Measurements from ENCODE around the gene ZFAND3.

The ZFAND3 gene

DNA sequence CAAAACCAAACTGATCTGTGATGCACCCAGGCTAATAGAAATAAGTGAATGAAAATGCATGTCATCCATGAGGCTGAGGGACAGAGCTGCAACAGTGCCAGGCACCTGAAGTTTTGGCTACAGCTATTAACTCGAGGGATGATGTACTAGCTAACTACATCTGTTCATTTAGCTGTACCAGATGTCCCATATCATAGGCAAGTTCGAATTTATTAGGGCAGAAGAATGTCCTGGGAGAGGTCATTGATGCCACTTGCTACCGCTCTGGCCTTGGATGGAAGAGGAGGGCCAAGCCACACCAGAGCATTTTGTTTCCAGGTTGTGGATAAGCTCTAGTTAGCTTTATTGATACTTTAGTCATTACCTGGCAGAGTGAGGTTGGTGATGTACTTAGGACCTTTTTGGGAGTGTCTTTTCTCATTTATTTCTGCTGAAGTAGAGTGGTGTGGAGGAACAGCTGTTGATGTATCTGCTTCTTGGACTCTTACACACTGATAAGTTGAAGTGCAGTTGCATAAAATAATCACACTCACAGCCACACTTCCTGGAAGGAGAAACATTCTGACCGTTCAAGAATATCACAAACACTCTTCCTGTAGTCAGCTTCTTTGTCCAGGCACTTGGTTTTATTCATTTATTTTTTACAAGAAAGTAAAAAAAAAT lies 8.2 kb downstream of the ZFAND3 start:
- ATAC-seq: no peak

DNA sequence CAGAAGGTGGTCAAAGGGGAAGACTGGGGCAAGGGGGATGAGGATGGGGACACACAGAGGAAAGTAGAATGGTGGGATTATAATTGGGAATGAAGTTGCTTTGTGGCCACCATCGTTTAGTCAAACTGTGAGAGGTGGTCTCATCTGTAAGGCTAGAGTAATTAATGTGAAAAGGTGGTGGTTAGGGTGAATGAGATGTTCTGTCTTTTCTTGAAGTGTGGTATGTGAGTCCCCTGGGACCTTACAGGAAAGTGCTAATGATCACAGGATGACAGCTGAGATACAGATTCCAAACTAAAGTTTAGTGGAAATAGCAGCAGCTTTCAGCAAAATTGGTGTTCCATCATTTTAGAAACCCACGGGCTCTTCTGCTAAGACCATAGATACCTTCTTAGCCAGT lies 10.7 kb downstream of the ZFAND3 start:
- DNase-seq: no peak
- no peak for ATAC-seq

More for the DNA sequence above, 8.2 kb downstream of the ZFAND3 start:
- DNase-seq: no peak

DNA sequence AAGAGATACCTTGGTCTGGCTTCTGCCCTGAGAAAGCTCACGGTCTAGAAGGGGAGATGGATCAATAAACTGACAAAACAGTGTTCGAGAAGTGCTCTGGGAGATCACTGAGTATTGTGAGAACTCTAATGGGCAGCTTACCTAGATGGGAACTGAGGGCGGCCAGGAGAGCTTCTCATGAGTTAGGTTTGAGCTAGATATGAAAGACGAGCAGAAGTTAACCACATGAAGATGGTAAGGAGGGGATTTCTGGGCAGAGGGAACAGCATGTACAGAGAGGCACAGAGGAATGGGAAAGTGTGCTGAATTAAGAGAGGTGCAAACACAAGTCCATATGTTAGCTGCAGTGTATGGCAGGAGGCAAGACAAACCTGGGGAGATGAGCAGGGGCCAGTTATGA lies 11.9 kb downstream of the ZFAND3 start:
- no peak for ATAC-seq

DNA sequence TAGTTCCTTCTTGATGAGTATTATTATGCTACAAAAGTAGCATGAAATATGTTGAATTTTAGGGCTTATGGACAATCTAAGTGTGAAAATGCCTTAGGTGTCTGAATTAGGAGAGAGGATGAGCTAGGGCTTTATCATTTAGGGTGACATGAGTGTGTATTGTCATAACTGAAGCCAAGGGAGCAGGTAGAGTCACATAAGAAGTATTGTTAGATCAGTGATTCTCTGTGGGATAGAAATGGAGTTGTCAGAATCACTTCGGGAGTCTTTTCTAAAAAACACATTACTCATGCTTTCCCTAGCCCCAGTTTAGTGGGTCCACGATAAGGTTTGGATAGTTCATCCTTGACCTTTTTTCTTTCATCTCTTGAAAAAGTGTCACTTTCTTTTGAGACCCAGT lies 16.4 kb downstream of the ZFAND3 start:
- ATAC-seq: peak; percentile 84

More for the DNA sequence above, 11.9 kb downstream of the ZFAND3 start:
- DNase-seq: no peak

DNA sequence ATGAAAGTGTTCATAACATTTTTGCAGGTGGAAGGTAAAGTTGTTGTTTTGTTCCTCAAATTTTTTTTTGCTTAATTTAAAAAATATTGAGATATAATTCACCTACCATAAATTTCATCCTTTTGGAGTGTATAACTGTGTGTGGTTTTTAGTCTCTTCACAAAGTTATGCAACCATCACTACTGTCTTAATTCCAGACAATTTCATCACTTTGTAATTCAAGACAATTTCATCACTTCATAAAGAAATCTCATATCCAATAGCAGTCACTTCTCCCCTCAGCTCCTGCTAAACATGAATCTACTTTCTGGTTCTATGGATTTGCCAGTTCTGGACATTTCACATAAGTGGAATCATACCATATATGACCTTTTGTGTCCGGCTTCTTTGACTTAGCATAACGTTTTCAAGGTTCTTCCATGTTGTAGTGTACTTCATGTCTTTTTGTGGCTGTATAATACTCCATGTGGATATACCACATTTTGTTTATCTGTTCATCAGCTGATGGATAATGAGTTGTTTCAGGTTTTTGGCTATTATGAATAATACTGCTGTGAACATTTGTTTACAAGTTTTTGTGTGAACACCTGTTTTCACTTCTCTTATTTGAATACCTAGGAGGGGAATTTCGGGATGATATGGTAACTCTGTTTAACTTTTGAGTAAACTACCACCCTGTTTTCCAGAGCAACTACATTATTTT lies 18.8 kb downstream of the ZFAND3 start:
- ATAC-seq (no peak), DNase-seq (no peak)

More for the DNA sequence above, 16.4 kb downstream of the ZFAND3 start:
- no peak for DNase-seq

DNA sequence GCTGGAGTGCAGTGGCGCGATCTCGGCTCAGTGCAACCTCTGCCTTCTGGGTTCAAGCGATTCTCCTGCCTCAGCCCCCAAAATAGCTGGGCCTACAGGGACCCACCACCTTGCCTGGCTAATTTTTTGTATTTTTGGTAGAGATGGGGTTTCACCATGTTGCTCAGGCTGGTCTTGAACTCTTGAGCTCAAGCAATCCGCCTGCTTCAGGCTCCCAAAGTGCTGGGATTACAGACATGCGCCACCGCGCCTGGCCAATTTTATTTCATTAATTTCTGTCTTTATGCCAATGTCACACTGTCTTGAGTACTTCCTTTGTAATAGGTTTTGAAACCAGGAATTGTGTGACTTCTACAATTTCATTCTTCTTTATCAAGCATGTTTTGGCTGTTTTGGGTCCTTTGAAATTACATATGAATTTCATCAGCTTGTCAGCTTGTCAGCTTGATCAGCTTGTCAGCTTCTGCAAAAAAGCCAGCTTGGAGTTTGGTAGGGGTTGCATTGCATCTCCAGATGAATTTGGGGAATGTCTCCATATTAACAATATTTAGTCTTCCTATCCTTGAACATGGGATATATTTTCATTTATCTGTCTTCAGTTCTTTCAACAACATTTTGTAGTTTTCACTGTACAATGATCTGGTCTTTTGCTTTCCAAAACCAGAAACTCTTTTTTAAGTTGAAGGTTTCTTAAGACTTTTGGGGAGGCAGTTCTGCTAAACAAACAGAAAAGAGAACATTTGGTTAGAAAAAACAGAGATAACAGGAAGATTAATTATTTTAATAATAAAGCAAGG lies 20.8 kb downstream of the ZFAND3 start:
- no peak for DNase-seq
- ATAC-seq: no peak

DNA sequence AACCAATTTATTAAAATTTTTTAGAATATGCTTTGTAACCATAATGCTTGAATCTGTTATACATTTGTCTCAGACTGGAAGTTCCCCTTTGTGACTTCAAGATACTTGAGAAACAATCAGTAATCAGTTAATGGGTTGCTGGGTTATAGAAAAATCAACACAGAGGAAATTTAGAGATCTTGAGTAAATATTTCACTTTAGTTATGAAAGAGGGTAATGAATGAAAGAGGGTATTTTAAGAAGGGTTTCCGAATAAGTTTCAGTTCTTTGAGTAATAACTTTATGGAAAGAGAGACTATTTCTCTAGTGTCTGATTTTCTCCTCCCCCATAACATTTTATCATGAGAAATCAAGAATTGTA lies 21.4 kb downstream of the ZFAND3 start:
- DNase-seq: no peak
- no peak for ATAC-seq

DNA sequence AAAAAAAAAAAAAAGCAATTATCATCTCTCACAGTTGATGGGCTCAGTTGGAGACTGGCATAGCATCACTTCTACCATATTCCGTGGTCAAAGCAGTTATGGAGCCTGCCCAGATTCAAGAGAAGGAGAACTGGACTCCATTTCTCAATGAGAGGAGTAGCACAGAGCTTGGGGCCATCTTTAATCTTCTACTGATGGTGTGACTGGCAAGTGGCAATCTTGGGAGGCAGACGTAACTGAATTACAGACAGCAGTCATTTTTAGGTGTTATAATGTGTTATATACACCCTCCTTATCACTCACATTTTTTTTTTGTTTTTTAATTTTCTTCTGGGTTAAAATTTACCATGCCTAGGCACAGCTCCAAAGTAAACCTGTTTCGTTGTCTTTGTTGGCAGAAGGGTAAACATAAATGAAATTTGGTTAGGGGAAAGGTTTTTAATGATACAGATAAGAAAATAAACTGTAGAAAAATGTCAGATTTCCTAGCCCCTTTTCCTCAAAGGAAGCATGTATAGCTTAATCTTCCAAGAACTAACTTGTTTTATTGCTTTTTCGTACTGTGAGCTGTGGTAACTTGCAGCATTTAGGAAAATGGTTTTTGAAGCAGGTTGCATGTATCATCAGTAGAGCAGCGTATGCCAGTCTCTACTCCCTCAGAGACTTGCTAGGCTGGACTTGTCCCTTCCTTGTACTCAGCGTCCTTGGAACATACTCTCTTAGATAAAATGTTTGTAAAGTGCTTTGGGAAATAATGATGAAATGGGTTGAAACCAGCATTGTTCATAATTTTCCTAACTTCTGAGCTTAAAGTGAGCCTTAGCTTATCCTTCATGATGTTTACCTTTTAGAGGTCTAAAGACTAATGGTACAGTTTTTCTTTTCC lies 25.7 kb downstream of the ZFAND3 start:
- DNase-seq: no peak
- no peak for ATAC-seq

DNA sequence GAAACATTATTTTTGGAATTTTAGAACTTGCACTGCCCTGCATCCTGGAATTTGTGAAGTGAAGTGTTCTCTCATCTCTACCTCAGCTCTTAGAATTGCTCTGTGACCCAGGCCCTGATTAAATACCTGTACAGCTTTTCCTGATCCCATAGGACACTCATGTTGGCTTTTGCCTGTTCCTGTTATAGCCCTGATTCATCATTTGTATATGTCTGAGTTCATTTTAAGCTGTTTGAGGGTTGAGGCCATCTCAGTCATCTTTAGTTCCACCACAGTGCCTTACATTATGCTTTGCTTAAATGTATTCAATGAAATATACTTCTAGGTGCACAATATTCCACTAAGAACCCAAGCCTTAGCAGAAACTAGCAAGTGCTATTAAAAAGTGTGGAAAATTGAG lies 26.4 kb downstream of the ZFAND3 start:
- ATAC-seq (no peak), DNase-seq (no peak)

DNA sequence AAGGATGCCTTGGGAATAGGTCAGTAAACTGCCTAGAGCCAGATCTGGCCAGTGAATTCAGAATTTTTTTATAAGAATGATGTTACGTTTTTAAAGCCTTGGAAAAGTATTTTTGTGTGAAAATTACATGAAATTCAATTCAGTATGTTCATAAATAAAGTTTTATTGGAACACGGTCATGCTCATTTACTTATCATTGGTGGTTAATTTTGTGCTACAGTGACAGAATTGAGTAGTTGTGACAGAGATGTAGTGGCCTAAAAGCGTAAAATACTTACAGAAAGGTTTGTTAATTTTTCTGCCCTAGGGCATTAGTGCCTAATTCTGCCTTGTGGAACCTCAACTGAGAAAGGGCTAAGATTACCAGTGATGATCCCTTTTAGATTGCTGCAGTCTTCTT lies 28.2 kb downstream of the ZFAND3 start:
- DNase-seq (no peak), ATAC-seq (no peak)

DNA sequence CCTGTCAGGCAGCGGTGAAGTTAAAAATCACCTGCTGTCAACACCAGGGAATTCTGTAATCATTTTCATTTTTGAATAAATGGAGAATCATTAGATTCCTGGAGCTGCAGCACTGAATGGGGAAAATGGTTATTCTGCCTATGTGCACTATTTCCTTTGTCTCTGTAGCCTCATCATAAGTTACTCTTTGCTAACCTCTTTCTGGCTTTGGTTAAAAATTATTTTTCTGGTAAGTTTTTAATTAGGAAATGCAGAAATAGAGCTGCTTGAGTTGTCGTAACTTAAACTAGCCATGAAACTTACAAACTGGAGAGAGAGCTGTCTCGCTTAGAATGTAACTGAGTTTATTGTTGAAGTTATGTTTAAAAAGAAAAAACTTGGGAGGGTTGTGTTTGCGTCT lies 28.8 kb downstream of the ZFAND3 start:
- ATAC-seq: no peak
- DNase-seq: no peak

DNA sequence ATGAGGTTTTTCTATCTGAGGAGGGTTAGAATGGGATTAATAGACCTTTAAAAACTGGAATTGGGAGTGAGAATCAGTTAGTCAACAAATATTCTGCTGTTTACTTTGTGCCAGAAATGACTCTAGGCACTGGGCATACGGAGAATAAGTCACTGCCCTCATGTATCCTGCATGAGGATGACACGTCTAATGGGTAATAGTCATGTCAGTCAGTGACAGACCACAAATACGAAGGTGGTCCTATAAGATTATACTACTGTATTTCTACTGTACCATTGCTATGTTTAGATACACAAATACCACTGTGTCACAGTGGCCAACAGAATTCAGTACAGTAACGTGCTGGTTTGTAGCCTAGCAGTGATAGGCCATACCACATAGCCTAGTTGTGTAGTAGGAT lies 30.7 kb downstream of the ZFAND3 start:
- ATAC-seq (peak; percentile 46), DNase-seq (no peak)

DNA sequence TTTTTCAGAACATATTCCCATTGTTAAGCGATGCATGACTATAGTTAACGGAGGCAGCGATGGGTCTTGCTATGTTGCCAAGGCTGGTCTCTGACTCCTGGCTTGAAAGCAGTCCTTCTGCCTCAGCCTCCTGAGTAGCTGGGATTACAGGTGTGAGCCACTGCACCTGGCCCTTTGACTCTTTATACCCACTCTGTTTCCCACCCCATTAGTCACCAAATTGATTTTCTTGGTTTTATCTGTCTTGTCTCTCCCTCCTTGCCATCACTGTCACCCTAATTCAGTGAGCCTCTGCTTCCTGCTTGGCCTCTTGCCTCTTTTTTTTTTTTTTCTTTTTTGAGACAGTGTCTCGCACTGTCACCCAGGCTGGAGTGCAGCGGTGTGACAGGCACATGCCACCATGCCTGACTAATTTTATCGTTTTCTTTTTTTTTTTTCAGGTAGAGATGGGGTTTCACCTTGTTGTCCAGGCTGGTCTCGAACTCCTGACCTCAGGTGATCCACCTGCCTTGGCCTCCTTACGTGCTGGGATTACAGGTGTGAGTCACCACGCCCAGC lies 31.3 kb downstream of the ZFAND3 start:
- ATAC-seq: peak; percentile 40
- no peak for DNase-seq

DNA sequence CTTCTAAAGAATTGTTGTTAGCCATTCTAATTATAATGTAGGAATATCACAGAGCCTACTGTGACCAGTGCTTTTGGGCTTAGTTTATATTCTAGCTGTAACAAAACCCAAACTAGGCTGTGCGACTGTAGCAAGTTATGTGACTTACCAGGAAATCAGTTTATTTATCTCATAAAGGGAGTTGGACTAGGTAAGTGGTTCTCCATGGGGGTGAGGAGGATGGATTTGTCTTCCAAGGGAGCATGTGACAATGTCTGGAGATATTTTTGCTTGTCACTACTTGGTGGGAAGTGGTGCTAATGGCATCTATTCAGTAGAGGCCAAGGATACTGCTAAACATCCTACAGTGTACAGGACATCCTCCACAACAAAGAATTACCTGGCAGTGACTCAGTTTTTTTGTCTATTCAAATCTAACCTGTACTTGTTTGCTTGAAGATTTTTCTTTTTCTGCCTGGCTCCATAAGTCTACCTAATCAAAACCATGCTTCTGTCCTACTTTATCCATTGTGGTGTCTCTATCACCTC lies 32.5 kb downstream of the ZFAND3 start:
- ATAC-seq: no peak
- no peak for DNase-seq

DNA sequence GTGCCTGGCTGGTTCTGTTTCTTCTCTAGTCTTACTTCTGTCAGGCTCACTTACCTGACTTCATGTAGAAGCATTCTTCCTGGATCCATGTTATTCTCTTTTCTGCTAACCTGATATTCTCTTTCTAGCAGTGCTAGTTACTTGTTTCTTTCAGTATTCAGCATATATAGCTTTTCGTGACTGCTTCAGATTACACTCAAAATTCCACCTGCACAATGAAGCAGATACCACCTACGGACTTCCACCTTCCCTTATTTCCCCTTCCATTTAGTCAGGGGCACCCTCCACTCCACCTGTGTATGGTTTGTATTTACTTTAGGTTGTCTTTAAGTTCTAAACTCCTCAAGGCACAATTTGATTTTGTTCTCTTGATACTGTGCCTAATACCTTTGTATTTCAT lies 36.8 kb downstream of the ZFAND3 start:
- DNase-seq (no peak), ATAC-seq (no peak)

DNA sequence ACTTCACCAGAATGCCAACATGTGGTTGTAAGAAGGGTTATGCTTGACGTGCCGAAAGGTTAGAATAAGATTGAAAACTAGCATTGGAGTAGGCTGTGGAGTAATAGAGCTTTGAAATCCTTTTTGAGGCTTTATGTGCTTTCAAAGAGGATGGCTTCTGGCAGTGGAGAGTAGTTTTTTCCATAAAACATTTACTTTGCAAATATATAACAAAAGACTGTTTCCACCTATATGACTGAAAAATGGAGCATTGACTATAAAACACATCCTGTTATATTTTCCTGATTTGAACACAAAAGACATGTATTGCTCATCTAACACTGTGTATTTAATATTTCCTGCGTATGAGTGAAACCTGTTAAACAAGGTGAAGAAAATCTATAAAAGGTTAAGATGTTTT lies 38.8 kb downstream of the ZFAND3 start:
- DNase-seq: no peak
- ATAC-seq: peak; percentile 86

DNA sequence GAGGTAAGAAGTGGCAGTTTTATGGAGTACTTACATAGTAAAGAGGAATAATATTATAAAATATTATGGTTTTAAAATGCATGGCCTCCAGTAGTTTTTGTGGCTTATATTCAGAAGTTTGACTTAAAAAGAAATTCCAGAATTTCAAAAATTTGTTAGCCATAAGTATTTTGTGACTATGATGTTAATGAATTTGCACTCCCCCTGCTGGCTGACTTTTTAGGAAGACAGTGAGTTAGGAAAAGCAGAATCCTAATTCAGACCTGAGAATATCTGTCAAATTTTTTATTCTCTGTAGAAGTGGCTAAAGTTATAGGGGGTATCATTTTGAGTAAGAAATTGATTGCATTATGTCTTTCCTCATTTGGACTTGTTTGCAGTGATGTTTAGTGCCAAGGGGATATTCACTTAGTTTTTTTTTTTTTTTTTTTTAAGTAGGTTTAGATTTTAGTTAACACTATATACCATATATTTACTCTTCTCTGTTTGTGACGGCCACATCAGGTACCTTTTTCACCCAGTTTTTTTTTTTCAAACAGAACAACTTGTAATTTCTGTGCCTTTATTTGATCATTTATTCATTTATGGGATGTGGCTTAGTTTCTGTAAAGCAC lies 40.8 kb downstream of the ZFAND3 start:
- ATAC-seq (no peak), DNase-seq (peak; percentile 30)

DNA sequence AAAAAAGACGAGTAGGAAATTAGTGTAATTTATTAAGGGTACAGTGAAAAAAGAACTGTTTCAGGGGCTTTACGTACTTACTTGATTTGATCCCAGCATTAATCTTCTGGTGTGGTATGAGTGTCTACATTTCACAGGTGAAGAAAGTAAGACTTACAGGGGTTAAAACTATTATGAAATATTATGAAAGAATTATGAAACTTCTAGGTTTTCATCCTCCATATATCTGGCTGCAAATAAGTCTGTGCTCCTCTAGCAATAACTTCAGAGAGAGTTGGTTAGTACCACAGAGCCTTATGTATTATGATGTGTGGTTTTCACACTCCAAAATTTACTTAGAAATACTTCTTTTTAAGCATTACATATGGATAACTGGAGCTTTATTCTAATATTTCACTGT lies 41.9 kb downstream of the ZFAND3 start:
- ATAC-seq: no peak
- DNase-seq: no peak

DNA sequence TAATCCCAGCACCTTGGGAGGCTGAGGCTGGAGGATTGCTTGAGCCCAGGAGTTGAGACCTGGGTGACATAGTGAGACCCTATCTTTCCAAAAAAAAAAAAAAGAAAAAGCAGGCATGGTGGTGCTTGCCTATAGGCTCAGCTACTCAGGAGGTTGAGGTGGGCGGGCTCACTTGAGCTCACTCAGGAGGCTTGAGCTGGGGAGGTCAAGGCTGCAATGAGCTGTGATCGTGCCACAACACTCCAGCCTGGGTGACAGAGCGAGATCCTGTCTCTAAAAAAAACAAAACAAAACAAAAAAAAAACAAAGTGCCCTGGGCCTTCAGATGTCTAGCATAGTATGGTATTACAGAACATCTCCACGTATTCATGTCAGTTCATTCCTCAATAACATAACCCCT lies 42.9 kb downstream of the ZFAND3 start:
- ATAC-seq (no peak), DNase-seq (no peak)

DNA sequence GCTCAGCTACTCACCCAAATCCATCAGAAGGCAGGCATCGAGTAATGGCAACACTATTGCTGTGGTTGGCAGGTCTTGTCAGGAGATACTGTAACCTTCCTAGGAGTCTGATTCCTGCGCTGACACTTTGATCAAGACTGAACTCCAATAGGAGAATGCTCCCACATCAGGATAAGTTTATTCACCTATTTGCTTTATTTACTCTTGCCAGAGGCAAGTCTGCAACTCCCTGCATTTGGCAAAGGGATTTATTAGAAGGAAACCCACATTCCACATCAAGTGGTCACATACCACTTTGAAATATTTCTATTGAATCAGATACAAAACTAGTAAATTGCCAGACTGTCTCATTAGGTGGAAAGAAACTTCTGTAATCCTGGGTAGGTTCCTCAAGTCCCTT lies 43.5 kb downstream of the ZFAND3 start:
- DNase-seq (no peak), ATAC-seq (no peak)

DNA sequence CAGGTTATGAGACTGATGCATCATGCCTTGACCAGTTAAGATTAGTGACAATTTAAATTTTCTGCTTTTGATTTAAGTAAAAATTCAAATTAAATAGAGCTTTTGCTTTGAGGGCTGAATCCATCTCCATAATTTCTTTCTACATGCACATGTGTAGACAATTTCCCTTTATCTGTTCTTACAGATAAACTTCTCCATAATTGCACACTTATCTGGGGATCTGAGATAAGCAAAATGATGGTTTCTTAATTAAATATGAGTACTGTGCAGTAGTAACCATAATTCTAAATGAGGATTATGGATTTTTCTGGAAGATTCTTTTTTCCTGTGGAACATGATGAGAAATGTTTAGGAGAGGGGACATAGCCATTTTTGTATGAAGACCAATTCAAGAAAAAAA lies 44.7 kb downstream of the ZFAND3 start:
- no peak for DNase-seq
- no peak for ATAC-seq

All from stimulated activated naive CD8-positive, alpha-beta T cell treated with anti-CD3 and anti-CD28 coated beads, Interleukin-15, Interleukin-2, amounts not matched to agents 100 U/mL and 50 U/mL, for 24 hours (primary cell).